Neural cell (in vitro differentiated cells): ENCODE data around the gene APMAP. TPM values are rescaled to one million over a fixed set of nuclear protein-coding genes. Genes with fewer than 3 reads are reported as not detected.

Source experiments
- H2AFZ ChIP-seq: fragments of 200-600, 300-800 bp; sonication (generic), shearing (Covaris generic); 2 replicates; pipeline ENCODE4 v1.6.0; 2014; ENCODE audit warnings: low read depth, mild to moderate bottlenecking, antibody characterized with exemption, low read length, moderate library complexity
- H3F3A ChIP-seq: fragments of 200-600 bp; shearing (Covaris generic); 2 replicates; pipeline ENCODE4 v1.6.1; 2016; ENCODE audit warnings: mild to moderate bottlenecking, moderate library complexity, mixed read lengths, antibody characterized with exemption, low read length; ENCODE audit not compliant: insufficient read depth, poor library complexity, severe bottlenecking
- H3K27ac ChIP-seq: fragments of 200-600, 300-800 bp; sonication (generic), shearing (Covaris generic); 2 replicates; pipeline ENCODE4 v1.5.1; 2014; ENCODE audit warnings: mild to moderate bottlenecking, low read length, moderate library complexity
- H3K27me3 ChIP-seq: fragments of 300-800, 200-600 bp; sonication (generic), shearing (Covaris generic); 2 replicates; pipeline ENCODE4 v1.6.0; 2014; ENCODE audit warnings: mild to moderate bottlenecking, low read depth, low read length, moderate library complexity; ENCODE audit not compliant: insufficient read depth
- H3K36me3 ChIP-seq: fragments of 300-800, 200-600 bp; sonication (generic), shearing (Covaris generic); 2 replicates; pipeline ENCODE4 v1.5.1; 2014; ENCODE audit warnings: mild to moderate bottlenecking, antibody characterized with exemption, low read length, moderate library complexity; ENCODE audit not compliant: insufficient read depth
- H3K4me2 ChIP-seq: fragments of 300-800, 200-600 bp; sonication (generic), shearing (Covaris generic); 2 replicates; pipeline ENCODE4 v1.6.0; 2014; ENCODE audit warnings: mild to moderate bottlenecking, low read length
- H3K4me3 ChIP-seq: fragments of 300-800, 200-600 bp; sonication (generic), shearing (Covaris generic); 2 replicates; pipeline ENCODE4 v1.5.1; 2014; ENCODE audit warnings: mild to moderate bottlenecking, low read length, moderate library complexity
- H3K79me2 ChIP-seq: fragments of 200-600 bp; shearing (Covaris generic); replicated peaks from 2 replicates; pipeline ENCODE4 v1.6.0; 2014; ENCODE audit warnings: mild to moderate bottlenecking, low read length, moderate library complexity; ENCODE audit not compliant: insufficient read depth
- H3K9ac ChIP-seq: fragments of 300-800, 200-600 bp; sonication (generic), shearing (Covaris generic); 2 replicates; pipeline ENCODE4 v1.6.1; 2016; ENCODE audit warnings: mild to moderate bottlenecking, low read length, mixed read lengths
- H3K9me2 ChIP-seq: fragments of 200-600 bp; shearing (Covaris generic); 2 replicates; pipeline ENCODE4 v1.6.1; 2016; ENCODE audit warnings: mild to moderate bottlenecking, low read length, mixed read lengths; ENCODE audit not compliant: insufficient read depth
- H3K9me3 ChIP-seq: fragments of 200-600, 300-800 bp; sonication (generic), shearing (Covaris generic); 2 replicates; pipeline ENCODE4 v1.6.1; 2016; ENCODE audit warnings: mild to moderate bottlenecking, mixed run types, low read length, moderate library complexity, mixed read lengths
- H4K20me1 ChIP-seq: fragments of 200-600 bp; shearing (Covaris generic); 2 replicates; pipeline ENCODE4 v1.6.1; 2016; ENCODE audit warnings: mild to moderate bottlenecking, mixed run types; ENCODE audit not compliant: insufficient read depth
- EP300 ChIP-seq: fragments of 450-650 bp; conservative IDR thresholded peaks from 2 replicates; pipeline ENCODE4 v1.6.1; 2014; ENCODE audit warnings: antibody characterized with exemption, mild to moderate bottlenecking, moderate library complexity; ENCODE audit not compliant: poor library complexity, severe bottlenecking
- EZH2 ChIP-seq: fragments of 200-600, 300-800 bp; shearing (Covaris generic), sonication (generic); IDR thresholded peaks from 2 replicates; pipeline ENCODE4 v1.6.1; 2014; ENCODE audit warnings: antibody characterized with exemption, low read length, borderline replicate concordance, mild to moderate bottlenecking; ENCODE audit not compliant: insufficient read depth, poor library complexity, severe bottlenecking
- MXI1 ChIP-seq: fragments of 450-650 bp; conservative IDR thresholded peaks from 2 replicates; pipeline ENCODE4 v1.6.1; 2014; ENCODE audit warnings: antibody characterized with exemption, mild to moderate bottlenecking; ENCODE audit not compliant: poor library complexity, severe bottlenecking
- POLR2AphosphoS5 ChIP-seq: IDR thresholded peaks from 2 replicates; pipeline ENCODE4 v1.6.1; 2012
- RAD21 ChIP-seq: fragments of 450-650 bp; conservative IDR thresholded peaks from 2 replicates; pipeline ENCODE4 v1.6.1; 2014; ENCODE audit warnings: antibody characterized with exemption, mild to moderate bottlenecking, moderate library complexity
- SMC3 ChIP-seq: fragments of 450-650 bp; conservative IDR thresholded peaks from 2 replicates; pipeline ENCODE4 v1.6.1; 2014; ENCODE audit warnings: antibody characterized with exemption, mild to moderate bottlenecking, moderate library complexity; ENCODE audit not compliant: poor library complexity
- TAF1 ChIP-seq: IDR thresholded peaks from 2 replicates; pipeline ENCODE4 v1.6.1; 2012; ENCODE audit warnings: low read depth
- polyA plus RNA-seq: library from polyadenylated mRNA; depleted of rRNA; stranded (reverse); fragments of >200 nt; gene quantifications from 2 replicates; pipeline ENCODE4 v1.2.3, GENCODE V29; 2014
- TF ChIP-seq, protein P1 (sequence below): fragments of 450-650 bp; IDR thresholded peaks from 2 replicates; pipeline ENCODE4 v1.5.1; 2014; ENCODE audit warnings: antibody characterized with exemption, mild to moderate bottlenecking, moderate library complexity; ENCODE audit not compliant: poor library complexity, severe bottlenecking
- TF ChIP-seq, protein P2 (sequence below): IDR thresholded peaks from 2 replicates; pipeline ENCODE4 v1.6.1; 2012; ENCODE audit warnings: borderline replicate concordance

APMAP gene
- polyA plus RNA-seq, 1 donor from 2014 or later, result 140 TPM

DNA sequence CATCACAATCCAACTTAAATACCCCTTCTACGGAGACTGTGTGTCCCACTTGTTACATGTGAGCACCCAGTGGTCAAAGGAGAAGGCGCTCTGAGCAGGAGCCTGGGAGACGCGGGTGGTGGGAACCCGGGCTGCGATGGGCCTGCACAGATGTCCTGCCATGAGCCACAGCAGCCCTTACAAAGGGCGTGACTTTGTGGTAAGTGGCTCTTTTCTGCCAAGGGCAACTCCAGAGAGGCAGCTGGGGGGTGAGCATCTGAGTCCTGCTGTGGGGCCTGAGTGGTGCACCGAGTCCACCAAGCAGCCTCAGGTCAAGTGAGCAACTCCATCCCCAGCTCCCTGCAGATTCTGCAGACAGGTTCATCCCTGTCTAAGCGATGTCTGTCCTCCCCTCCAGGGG lies 77.1 kb downstream of the APMAP start:
- no peaks in the 10 kb centered on the region for H3K9me2 ChIP-seq
- no peaks in the 10 kb centered on the region for H3K27me3 ChIP-seq
- no peaks in the 10 kb centered on the region for H3F3A ChIP-seq
- TF ChIP-seq MXI1, result no peak
- no peak for TF ChIP-seq RAD21
- no peak for TF ChIP-seq EZH2
- TF ChIP-seq POLR2AphosphoS5, result no peak
- TF ChIP-seq TAF1, result no peak
- TF ChIP-seq, protein P1, sequence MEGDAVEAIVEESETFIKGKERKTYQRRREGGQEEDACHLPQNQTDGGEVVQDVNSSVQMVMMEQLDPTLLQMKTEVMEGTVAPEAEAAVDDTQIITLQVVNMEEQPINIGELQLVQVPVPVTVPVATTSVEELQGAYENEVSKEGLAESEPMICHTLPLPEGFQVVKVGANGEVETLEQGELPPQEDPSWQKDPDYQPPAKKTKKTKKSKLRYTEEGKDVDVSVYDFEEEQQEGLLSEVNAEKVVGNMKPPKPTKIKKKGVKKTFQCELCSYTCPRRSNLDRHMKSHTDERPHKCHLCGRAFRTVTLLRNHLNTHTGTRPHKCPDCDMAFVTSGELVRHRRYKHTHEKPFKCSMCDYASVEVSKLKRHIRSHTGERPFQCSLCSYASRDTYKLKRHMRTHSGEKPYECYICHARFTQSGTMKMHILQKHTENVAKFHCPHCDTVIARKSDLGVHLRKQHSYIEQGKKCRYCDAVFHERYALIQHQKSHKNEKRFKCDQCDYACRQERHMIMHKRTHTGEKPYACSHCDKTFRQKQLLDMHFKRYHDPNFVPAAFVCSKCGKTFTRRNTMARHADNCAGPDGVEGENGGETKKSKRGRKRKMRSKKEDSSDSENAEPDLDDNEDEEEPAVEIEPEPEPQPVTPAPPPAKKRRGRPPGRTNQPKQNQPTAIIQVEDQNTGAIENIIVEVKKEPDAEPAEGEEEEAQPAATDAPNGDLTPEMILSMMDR, result no peak
- TF ChIP-seq, protein P2, sequence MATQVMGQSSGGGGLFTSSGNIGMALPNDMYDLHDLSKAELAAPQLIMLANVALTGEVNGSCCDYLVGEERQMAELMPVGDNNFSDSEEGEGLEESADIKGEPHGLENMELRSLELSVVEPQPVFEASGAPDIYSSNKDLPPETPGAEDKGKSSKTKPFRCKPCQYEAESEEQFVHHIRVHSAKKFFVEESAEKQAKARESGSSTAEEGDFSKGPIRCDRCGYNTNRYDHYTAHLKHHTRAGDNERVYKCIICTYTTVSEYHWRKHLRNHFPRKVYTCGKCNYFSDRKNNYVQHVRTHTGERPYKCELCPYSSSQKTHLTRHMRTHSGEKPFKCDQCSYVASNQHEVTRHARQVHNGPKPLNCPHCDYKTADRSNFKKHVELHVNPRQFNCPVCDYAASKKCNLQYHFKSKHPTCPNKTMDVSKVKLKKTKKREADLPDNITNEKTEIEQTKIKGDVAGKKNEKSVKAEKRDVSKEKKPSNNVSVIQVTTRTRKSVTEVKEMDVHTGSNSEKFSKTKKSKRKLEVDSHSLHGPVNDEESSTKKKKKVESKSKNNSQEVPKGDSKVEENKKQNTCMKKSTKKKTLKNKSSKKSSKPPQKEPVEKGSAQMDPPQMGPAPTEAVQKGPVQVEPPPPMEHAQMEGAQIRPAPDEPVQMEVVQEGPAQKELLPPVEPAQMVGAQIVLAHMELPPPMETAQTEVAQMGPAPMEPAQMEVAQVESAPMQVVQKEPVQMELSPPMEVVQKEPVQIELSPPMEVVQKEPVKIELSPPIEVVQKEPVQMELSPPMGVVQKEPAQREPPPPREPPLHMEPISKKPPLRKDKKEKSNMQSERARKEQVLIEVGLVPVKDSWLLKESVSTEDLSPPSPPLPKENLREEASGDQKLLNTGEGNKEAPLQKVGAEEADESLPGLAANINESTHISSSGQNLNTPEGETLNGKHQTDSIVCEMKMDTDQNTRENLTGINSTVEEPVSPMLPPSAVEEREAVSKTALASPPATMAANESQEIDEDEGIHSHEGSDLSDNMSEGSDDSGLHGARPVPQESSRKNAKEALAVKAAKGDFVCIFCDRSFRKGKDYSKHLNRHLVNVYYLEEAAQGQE, result no peak
- no peak for TF ChIP-seq EP300
- TF ChIP-seq SMC3, result no peak
- H3K4me3 ChIP-seq, result no peak overlapping the region
- no peak overlapping the region for H3K27ac ChIP-seq
- H2AFZ ChIP-seq, result no peak overlapping the region
- H3K79me2 ChIP-seq, result no peaks in the 10 kb centered on the region
- H3K36me3 ChIP-seq, result no peaks in the 10 kb centered on the region
- no peaks in the 10 kb centered on the region for H3K9me3 ChIP-seq
- H4K20me1 ChIP-seq, result no peaks in the 10 kb centered on the region
- H3K9ac ChIP-seq, result no peak overlapping the region
- no peak overlapping the region for H3K4me2 ChIP-seq

DNA sequence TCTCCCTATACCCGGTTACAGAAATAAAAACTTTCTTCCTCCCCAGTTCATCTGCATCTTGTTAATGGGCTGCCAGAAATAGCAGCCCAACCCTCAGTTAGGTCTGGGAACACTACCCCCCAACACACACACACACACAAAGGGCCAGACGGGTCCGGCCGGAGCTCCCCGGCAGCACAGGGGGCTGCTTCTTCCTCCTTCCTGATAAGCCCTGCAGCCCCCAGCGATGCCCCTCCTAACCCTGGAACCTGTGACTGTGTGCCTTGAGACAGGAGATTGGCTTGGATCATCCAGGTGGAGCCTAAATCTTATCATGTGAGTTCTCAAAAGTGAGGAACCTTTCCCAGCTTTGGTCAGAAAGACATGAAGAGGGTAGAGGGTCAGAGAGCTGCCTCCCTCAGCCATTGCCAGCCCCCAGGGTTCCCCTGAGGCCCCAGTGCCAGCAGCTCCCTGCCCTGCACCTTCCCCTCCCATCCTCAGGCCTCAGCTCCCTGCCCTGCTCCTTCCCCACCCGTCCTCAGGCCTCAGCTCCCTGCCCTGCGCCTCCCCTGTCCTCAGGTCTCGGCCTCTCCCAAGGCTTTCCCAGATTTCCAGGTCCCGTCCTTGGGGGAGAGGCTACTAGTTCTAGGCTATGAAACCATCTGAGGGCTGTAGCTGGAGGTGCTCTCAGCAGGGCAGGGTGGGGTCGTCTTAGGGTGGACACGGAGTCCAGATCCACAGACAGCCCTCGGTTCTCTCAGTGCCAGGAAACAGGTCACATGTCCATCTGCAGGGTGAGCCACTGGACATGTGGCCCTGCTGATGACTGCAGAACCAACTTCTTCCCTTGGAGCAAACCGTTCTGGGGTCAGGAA lies 77.9 kb downstream of the APMAP start:
- H3K27ac ChIP-seq, result no peak overlapping the region
- no peak overlapping the region for H3K4me2 ChIP-seq
- H3K79me2 ChIP-seq, result no peaks in the 10 kb centered on the region
- H3K4me3 ChIP-seq, result no peak overlapping the region
- no peaks in the 10 kb centered on the region for H3K9me3 ChIP-seq
- no peaks in the 10 kb centered on the region for H3F3A ChIP-seq
- no peak for TF ChIP-seq EZH2
- TF ChIP-seq SMC3, result no peak
- no peak for TF ChIP-seq RAD21
- TF ChIP-seq, protein P1, result no peak
- no peak for TF ChIP-seq EP300
- H3K9me2 ChIP-seq, result no peaks in the 10 kb centered on the region
- H3K27me3 ChIP-seq, result no peaks in the 10 kb centered on the region
- no peak overlapping the region for H2AFZ ChIP-seq
- no peaks in the 10 kb centered on the region for H4K20me1 ChIP-seq
- no peak overlapping the region for H3K9ac ChIP-seq
- no peaks in the 10 kb centered on the region for H3K36me3 ChIP-seq
